GM21528 (cell line): ENCODE results near the gene ELF5.

Experiments used
- ATAC-seq: cut with Tn5 transposase; IDR thresholded peaks from one replicate; pipeline ENCODE4 v1.9.1; 2021; ENCODE audit warnings: mild to moderate bottlenecking, moderate library complexity; ENCODE audit not compliant: unreplicated experiment, low FRiP score

ELF5 gene

GRCh38 chr11:34493926-34494595 lies 19.5 kb downstream of the ELF5 start:
- ATAC-seq: no peak

- no peak for ATAC-seq
Measured at GRCh38 chr11:34493468-34493867, 20.1 kb downstream of the ELF5 start.

GRCh38 chr11:34492806-34493414 lies 20.7 kb downstream of the ELF5 start:
- no peak for ATAC-seq

GRCh38 chr11:34490304-34490703 lies 23.3 kb downstream of the ELF5 start:
- no peak for ATAC-seq

GRCh38 chr11:34488855-34489557 lies 24.6 kb downstream of the ELF5 start:
- ATAC-seq: no peak

GRCh38 chr11:34487430-34487829 lies 26.2 kb downstream of the ELF5 start:
- ATAC-seq: no peak

- no peak for ATAC-seq
Measured at GRCh38 chr11:34483106-34483874, 30.3 kb downstream of the ELF5 start.

GRCh38 chr11:34481307-34481706 lies 32.3 kb downstream of the ELF5 start:
- no peak for ATAC-seq

- ATAC-seq: no peak
Measured at GRCh38 chr11:34480314-34480713, 33.3 kb downstream of the ELF5 start.

- no peak for ATAC-seq
Measured at GRCh38 chr11:34478845-34479663, 34.5 kb downstream of the ELF5 start.

- ATAC-seq: no peak
Measured at GRCh38 chr11:34476849-34477248, 36.7 kb downstream of the ELF5 start.

- no peak for ATAC-seq
Measured at GRCh38 chr11:34475656-34476055, 37.9 kb downstream of the ELF5 start.

GRCh38 chr11:34473603-34474169 lies 39.9 kb downstream of the ELF5 start:
- ATAC-seq: no peak

- no peak for ATAC-seq
Measured at GRCh38 chr11:34468209-34468841, 45.3 kb downstream of the ELF5 start.

GRCh38 chr11:34466802-34467488 lies 46.6 kb downstream of the ELF5 start:
- no peak for ATAC-seq

GRCh38 chr11:34464591-34465051 lies 49.0 kb downstream of the ELF5 start:
- ATAC-seq: no peak

GRCh38 chr11:34461215-34461614 lies 52.4 kb downstream of the ELF5 start:
- ATAC-seq: no peak

GRCh38 chr11:34460278-34460677 lies 53.3 kb downstream of the ELF5 start:
- no peak for ATAC-seq
